Choroid plexus epithelial cell (primary cell): ENCODE results near the gene SLC34A2.
"Not testable (repeated sequence)": the region's sequence is repeated elsewhere in the genome, so short reads cannot be mapped to it uniquely, and the experiment has no call there.

Source experiments
- DNase-seq: peaks from one replicate; pipeline ENCODE4 v3.0.0-alpha.2; 2010; ENCODE audit warnings: low read depth
- H3K4me3 ChIP-seq: 2 replicates; pipeline ENCODE4 v1.5.1; 2011; ENCODE audit warnings: low read depth, mild to moderate bottlenecking, control low read depth, low read length, moderate library complexity
- CTCF ChIP-seq: conservative IDR thresholded peaks from 2 replicates; pipeline ENCODE4 v1.5.1; 2011; ENCODE audit warnings: low read depth, mild to moderate bottlenecking, control low read depth, inconsistent platforms, low read length, moderate library complexity

SLC34A2 gene, protein sequence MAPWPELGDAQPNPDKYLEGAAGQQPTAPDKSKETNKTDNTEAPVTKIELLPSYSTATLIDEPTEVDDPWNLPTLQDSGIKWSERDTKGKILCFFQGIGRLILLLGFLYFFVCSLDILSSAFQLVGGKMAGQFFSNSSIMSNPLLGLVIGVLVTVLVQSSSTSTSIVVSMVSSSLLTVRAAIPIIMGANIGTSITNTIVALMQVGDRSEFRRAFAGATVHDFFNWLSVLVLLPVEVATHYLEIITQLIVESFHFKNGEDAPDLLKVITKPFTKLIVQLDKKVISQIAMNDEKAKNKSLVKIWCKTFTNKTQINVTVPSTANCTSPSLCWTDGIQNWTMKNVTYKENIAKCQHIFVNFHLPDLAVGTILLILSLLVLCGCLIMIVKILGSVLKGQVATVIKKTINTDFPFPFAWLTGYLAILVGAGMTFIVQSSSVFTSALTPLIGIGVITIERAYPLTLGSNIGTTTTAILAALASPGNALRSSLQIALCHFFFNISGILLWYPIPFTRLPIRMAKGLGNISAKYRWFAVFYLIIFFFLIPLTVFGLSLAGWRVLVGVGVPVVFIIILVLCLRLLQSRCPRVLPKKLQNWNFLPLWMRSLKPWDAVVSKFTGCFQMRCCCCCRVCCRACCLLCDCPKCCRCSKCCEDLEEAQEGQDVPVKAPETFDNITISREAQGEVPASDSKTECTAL

GRCh38 chr4:25654971-25655963 lies at the start of gene SLC34A2:
SLC34A2 (plus strand) TSS chr4:25655851; CDS start chr4:25662501, 6,650 bp downstream.
- H3K4me3 ChIP-seq = no peak within 1 kb of the TSS
- no peak for TF ChIP-seq CTCF
- DNase-seq = no peak

DNA sequence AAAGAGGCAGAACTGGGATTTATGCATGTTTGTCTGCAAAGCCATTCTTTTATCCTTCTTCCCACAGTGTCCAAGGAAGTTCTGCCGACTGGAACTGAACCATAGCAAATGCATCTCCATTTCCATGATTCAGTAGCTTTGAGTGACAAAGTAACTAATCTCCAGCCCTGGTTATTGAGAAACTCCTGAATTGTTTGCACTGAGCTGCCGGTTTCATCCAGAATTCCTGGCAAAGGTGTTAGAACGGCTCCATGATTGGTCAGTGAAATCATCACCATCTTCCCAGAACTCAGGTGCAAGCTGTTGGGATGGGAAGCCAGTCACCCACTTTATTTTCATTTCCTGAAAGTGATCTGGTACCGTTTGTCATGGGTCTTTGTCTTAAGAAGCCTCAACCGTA lies 47.0 kb upstream of the SLC34A2 start:
- DNase-seq = no peak
- no peak overlapping the region for H3K4me3 ChIP-seq
- TF ChIP-seq CTCF = no peak

- DNase-seq = no peak
- H3K4me3 ChIP-seq = no peak overlapping the region
- TF ChIP-seq CTCF = no peak
Measured at GRCh38 chr4:25609976-25610375, 45.7 kb upstream of the SLC34A2 start.

DNA sequence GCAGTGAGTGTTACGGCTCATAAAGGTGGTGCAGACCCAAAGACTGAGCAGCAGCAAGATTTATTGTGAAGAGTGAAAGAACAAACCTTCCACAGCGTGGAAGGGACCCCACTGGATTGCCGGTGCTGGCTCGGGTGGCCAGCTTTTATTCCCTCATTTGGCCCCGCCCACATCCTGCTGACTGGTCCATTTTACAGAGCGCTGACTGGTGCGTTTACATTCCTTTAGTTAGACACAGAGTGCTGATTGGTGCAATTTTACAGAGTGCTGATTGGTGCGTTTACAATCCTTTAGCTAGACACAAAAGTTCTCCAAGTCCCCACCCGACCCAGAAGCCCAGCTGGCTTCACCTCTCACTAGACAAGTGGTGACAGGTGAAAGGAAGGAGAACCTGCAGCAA lies 42.0 kb upstream of the SLC34A2 start:
- not testable (repeated sequence) for DNase-seq, H3K4me3 ChIP-seq

- no peak for DNase-seq
- H3K4me3 ChIP-seq = no peak overlapping the region
- no peak for TF ChIP-seq CTCF
Measured at GRCh38 chr4:25614807-25615206, 40.8 kb upstream of the SLC34A2 start.

DNA sequence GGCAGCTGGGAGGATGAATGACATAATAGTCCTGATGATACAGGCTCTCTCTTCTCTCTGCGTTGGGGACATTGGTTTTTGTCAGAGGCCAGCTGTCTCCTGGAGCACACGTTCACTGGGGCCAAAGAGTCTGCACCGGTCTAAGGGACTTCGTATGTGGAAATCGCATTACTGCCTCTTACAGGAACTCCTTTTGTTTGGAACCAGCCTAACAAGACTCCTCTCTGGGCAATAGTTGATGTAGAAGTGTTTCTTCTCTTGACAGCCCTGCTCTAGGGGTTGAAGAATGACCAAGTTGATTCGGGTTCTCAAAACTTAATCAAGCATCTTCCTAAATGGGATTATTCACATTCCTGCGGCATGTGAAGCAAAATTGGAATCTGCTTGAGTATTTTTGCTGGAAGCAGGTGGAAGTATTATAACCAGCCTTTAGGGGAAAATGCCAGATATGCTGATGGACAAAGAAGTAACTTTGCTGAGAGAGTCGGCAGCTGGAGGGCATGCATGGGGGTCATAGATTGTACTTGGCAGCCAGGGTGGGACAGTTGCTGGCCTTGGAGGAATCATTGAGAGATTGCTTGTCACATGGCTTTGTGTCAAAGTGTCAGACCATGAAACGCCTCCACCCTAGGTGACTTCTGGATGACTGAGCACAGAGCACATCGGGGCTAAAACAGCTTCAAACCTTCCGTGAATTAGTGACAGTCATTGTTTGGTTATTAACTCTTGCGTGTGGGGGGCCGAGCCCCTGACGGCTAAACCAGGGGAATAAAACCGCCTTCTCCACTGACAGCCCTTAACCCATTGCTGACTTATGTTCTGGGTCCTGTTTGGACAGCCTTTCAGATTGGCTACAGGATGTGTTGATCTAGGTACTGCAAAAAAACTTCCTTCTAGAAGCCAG lies 34.4 kb upstream of the SLC34A2 start:
- H3K4me3 ChIP-seq = no peak overlapping the region
- peak; percentile 2 for DNase-seq
- TF ChIP-seq CTCF = no peak
